MCF 10A (cell line): ENCODE measurements around the gene SORBS1. TPM values are rescaled to one million over a fixed set of nuclear protein-coding genes. Genes with fewer than 3 reads are reported as not detected.

Source experiments
- BruUV-seq: library from RNA; stranded (reverse); fragments of 400-500 nt; replicated peaks from 2 replicates; lab custom pipeline; 2021; lab: Mats Ljungman, UMichigan
- CTCF ChIA-PET: fragments of 300-600 bp; sonication (Branson Sonifier 250); formaldehyde crosslinking; extraction: SDS; loops from one replicate; lab custom pipeline; 2021; ENCODE audit warnings: antibody characterized with exemption, inconsistent platforms; lab: Yijun Ruan, JAX
- POLR2A ChIA-PET: fragments of 300-600, 350-650 bp; sonication (Branson Sonifier 250); formaldehyde crosslinking; extraction: SDS; loops from one replicate; lab custom pipeline; 2020; ENCODE audit warnings: antibody characterized with exemption, inconsistent platforms; lab: Yijun Ruan, JAX
- DNase-seq: peaks from one replicate; pipeline ENCODE4 v3.0.0-alpha.2; 2018; ENCODE audit not compliant: unreplicated experiment
- H3K27ac Mint-ChIP-seq: one replicate; pipeline ENCODE4 v1.8.0; 2022; ENCODE audit warnings: mild to moderate bottlenecking, low read depth, mixed read lengths; ENCODE audit not compliant: unreplicated experiment
- H3K27me3 Mint-ChIP-seq: one replicate; pipeline ENCODE4 v1.8.0; 2022; ENCODE audit warnings: mixed read lengths; ENCODE audit not compliant: insufficient read depth, unreplicated experiment
- H3K36me3 Mint-ChIP-seq: one replicate; pipeline ENCODE4 v1.8.0; 2022; ENCODE audit warnings: mild to moderate bottlenecking, moderate library complexity, mixed read lengths; ENCODE audit not compliant: insufficient read depth, unreplicated experiment
- H3K4me1 Mint-ChIP-seq: one replicate; pipeline ENCODE4 v1.8.0; 2022; ENCODE audit warnings: mixed read lengths; ENCODE audit not compliant: insufficient read depth, unreplicated experiment
- H3K4me3 Mint-ChIP-seq: one replicate; pipeline ENCODE4 v1.8.0; 2022; ENCODE audit warnings: mild to moderate bottlenecking, moderate library complexity, mixed read lengths; ENCODE audit not compliant: unreplicated experiment
- H3K9me3 Mint-ChIP-seq: one replicate; pipeline ENCODE4 v1.8.0; 2022; ENCODE audit warnings: mixed read lengths; ENCODE audit not compliant: unreplicated experiment
- intact Hi-C: fragments of 100-400 bp; cut with micrococcal nuclease; formaldehyde crosslinking; loops from 2 replicates; pipeline ENCODE4 v1.14.1; 2022
- total RNA-seq: library from RNA; stranded (reverse); gene quantifications from 2 replicates; pipeline ENCODE4 v1.2.3, GENCODE V29; 2022
- TF ChIP-seq, protein P1 (sequence below): fragments of 200-600 bp; IDR thresholded peaks from one replicate; pipeline ENCODE4 v1.8.0; 2022; ENCODE audit warnings: antibody characterized with exemption, mild to moderate bottlenecking; ENCODE audit not compliant: unreplicated experiment

The SORBS1 gene
- total RNA-seq, 1 experiment from 2014 or later = 1.0 TPM

DNA sequence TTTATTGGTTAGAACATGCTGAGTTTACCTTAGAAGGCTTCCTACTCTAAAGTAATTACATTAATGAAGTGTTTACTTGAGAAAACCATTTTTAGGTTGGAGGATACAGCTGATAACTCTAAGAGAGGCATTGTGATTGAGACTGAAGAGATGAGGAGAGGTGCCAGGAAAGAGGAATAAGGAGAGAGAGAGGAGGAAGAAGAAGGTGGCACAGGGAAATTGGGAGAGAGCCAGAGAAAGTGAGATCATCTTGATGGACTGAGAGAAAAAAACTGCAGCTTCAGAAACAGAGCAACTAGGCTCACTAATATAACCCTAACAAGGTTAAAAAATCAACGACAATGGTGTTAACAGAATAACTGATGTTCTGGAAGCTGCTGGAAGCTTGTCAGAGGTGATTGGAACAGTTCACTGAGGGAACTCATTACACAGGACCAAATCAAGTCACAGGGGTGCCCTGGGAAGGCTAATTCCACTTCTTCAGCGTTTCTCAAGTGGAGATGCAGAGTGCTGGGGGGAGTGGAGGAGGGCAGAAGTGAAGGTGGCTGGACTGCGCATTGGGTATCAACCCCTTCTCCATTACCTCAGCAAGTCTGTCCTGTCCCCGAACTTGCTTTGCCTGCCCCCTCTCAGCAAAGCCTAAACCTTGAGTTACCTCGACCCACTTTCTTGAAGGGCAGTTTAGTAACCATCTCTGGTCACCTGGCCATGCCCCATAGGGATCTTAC lies 6.9 kb upstream of the SORBS1 start:
- Mint-ChIP-seq H3K9me3 (no peaks in the 10 kb centered on the region), H3K36me3 (no peaks in the 10 kb centered on the region), H3K4me1 (peaks cover 10% of the 10 kb centered on the region), H3K27ac (no peak overlapping the region), H3K27me3 (no peaks in the 10 kb centered on the region), H3K4me3 (no peak overlapping the region)
- TF ChIP-seq, protein P1, sequence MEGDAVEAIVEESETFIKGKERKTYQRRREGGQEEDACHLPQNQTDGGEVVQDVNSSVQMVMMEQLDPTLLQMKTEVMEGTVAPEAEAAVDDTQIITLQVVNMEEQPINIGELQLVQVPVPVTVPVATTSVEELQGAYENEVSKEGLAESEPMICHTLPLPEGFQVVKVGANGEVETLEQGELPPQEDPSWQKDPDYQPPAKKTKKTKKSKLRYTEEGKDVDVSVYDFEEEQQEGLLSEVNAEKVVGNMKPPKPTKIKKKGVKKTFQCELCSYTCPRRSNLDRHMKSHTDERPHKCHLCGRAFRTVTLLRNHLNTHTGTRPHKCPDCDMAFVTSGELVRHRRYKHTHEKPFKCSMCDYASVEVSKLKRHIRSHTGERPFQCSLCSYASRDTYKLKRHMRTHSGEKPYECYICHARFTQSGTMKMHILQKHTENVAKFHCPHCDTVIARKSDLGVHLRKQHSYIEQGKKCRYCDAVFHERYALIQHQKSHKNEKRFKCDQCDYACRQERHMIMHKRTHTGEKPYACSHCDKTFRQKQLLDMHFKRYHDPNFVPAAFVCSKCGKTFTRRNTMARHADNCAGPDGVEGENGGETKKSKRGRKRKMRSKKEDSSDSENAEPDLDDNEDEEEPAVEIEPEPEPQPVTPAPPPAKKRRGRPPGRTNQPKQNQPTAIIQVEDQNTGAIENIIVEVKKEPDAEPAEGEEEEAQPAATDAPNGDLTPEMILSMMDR = no peak
- intact Hi-C loops = no loop called here
- BruUV-seq = no TSS peak
- peak; percentile 30 for DNase-seq
- ChIA-PET CTCF (interaction anchor here (0.5 to 0.6 kb wide), 2 partner anchors 43 to 122 kb away, joined by 3 read pairs; no protein-coding TSS in a partner anchor), POLR2A (no interaction called here)

DNA sequence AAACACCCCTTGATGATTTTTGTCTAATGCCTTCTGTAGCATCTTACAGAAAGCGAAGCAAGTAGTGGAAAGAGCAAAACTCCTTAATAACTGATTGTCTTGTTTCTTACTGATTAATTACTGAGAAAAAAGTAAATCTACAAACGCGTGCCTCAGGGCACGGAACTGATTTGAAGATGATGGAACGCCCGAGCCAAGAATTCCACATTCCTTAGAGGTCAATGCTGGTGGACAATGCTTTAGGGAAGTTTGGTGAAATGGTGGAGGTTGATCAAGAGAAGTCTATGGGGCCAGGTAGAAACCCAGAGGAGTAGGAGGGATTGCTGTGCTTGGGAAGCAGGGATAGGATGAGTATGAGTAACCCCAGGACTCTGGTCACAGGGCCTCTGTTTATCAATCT lies 5.0 kb upstream of the SORBS1 start:
- BruUV-seq = no TSS peak
- DNase-seq = no peak
- Mint-ChIP-seq H3K4me3 (no peak overlapping the region), H3K27me3 (no peaks in the 10 kb centered on the region), H3K36me3 (no peaks in the 10 kb centered on the region), H3K4me1 (peaks cover 10% of the 10 kb centered on the region), H3K27ac (no peak overlapping the region), H3K9me3 (no peaks in the 10 kb centered on the region)
- intact Hi-C loops = no loop called here
- ChIA-PET POLR2A (no interaction called here), CTCF (interaction anchor here (0.5 kb wide), 1 partner anchor 1713 kb away, joined by 6 read pairs; no protein-coding TSS in a partner anchor)
- TF ChIP-seq, protein P1 = no peak

DNA sequence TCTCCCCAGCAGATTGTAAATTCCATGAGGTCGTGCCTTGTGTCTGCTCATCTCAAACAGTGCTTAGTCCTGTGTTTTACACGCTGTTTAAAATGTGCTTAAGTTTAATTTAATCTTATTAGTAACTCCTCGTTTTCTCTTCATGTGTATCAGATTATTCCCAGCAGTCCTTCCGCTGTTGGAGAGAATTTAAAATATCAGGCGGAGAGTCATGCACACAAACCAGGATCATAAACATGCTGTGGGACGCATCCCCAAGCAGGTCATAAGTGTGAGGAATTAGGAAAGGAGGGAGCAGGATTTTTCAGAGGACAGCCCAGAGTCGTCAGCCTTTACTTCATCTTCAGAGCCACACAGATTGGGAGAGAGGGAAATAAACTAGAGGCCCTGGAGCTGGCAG lies 4.2 kb upstream of the SORBS1 start:
- TF ChIP-seq, protein P1 = no peak
- CTCF ChIA-PET = no interaction called here

DNA sequence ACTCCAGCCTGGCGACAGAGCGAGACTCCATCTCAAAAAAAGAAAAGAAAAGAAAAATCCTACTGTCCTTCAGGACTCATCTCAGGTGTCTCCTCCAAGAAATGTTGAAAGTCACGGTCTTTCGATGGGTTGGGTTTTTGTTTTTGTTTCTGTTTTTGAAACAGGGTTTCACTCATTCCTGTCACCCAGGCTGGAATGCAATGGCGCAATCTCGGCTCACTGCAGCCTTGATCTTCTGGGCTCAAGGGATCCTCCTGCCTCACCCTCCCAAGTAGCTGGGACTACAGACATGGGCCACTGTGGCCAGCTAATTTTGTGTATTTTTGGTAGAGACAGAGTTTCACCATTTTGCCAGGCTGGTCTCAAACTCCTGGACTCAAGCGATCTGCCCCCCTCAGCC lies 3.1 kb upstream of the SORBS1 start:
- TF ChIP-seq, protein P1 = no peak
- Mint-ChIP-seq H3K27me3 (peaks cover 13% of the 10 kb centered on the region), H3K4me3 (no peak overlapping the region), H3K4me1 (peaks cover 6% of the 10 kb centered on the region), H3K27ac (no peak overlapping the region), H3K9me3 (no peaks in the 10 kb centered on the region), H3K36me3 (no peaks in the 10 kb centered on the region)
- BruUV-seq = no TSS peak
- DNase-seq = peak; percentile 35
- CTCF ChIA-PET = interaction anchor here (0.6 kb wide), 1 partner anchor 1596 kb away, joined by 4 read pairs; no protein-coding TSS in a partner anchor
- POLR2A ChIA-PET = no interaction called here
- intact Hi-C loops = loop anchor here (5.0 kb wide), 1 partner anchor 92 kb away; no protein-coding TSS in a partner anchor

More for the DNA sequence above, 4.2 kb upstream of the SORBS1 start:
- no peak overlapping the region for H3K4me3 Mint-ChIP-seq
- H3K27me3 Mint-ChIP-seq = peaks cover 2% of the 10 kb centered on the region
- intact Hi-C loops = no loop called here
- no peak for DNase-seq
- H3K4me1 Mint-ChIP-seq = peaks cover 10% of the 10 kb centered on the region
- POLR2A ChIA-PET = no interaction called here
- no peak overlapping the region for H3K27ac Mint-ChIP-seq
- no peaks in the 10 kb centered on the region for H3K36me3 Mint-ChIP-seq
- no TSS peak for BruUV-seq
- H3K9me3 Mint-ChIP-seq = no peaks in the 10 kb centered on the region
